GM19395 (cell line): ENCODE measurements around the gene THAP11.

Experiments used
- ATAC-seq: cut with Tn5 transposase; IDR thresholded peaks from one replicate; pipeline ENCODE4 v1.9.1; 2021; ENCODE audit warnings: mild to moderate bottlenecking, moderate library complexity; ENCODE audit not compliant: unreplicated experiment

THAP11 gene

DNA sequence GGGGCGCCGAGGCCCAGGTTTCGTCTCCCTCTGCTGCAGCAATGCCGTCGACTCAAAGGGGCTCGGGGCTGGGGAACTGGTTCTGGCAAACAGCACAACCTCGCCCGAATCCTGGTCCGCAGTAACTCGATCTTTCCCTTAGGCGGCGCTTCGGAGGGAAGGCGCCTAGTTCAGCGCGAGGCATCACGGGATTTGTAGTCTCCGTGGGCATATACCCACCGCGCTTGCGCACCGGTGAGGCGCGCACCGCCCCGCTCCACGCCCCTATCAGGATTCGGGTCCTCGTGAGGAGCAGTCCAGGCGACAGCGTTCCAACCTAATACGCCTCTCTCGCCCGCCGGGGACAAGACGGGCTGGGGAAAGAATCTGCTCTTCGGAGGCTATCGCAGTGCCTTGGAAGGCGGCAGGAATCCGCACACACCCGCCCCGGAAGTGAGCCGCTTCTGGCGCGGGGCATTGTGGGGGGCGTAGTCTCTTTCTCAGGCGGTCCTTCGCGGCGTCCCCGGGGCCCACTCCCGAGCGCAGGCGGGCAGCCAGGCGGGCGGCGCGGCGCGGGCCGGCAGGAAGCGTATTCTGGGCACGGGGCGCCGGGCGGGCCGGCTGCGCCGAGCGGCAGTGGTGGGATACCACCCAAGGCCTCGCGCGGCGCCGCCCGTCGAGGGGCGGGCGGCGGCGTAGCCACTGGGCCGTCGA, at the start of gene THAP11:
Gene THAP11, plus strand, starts transcription at position 505 of the 693 bp plus-strand sequence. CDS start 235 bp downstream, outside the sequence.
- peak; percentile 53 for ATAC-seq

DNA sequence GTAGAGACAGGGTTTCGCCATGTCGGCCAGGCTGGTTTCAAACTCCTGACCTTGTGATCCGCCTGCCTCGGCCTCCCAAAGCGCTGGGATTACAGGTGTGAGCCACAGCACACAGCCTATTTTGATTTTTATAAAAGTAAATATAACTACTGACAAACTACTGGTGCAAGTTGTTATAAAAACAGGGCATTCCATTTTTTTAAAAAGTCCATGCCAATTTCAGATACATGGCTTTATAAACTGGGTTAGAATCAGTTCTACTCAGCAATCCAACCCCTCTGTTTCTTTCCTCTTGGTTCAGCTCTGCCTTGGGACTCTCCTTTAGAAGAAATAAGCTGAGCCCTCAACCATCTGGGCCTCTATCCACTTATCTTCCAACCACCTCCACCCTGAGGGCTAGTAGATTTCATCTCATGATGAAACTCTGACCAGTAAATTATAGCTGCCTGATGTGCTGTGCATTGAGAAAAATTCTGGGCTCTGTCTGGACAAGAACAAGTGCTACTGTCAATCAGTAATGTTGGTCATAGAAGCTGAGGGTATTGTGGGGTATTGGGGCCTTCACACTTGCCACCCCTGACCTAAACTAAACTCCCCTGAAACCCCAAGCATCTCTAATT, 45.9 kb upstream of the THAP11 start:
- no peak for ATAC-seq

DNA sequence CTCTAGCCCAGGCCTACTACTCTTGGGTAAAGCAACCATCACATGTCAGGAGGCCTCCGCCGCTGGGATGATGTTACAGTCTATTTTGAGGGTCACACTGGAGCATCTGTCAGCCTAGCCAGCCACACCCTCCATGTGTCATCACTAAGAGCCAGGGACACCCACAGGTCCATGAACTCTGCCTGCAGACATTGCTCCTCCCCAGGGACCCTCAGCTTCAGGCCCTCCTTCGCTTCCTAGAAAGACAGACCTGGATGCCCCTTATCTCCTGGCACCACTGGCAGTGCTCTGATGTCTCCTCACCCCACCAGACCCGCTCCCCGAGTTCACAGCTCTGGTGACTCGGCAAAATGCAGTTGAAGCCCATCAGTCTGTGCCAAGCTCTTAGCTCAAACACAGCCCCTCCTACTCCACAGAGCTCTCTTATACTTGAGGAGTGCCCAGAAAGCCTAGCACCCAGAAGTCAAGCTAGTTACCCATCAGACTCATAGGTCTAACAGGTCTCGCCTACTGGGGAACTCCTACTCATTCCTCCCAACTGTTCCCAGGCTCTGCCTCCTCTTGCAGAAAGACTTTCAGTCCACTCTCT, 41.7 kb upstream of the THAP11 start:
- ATAC-seq: no peak

DNA sequence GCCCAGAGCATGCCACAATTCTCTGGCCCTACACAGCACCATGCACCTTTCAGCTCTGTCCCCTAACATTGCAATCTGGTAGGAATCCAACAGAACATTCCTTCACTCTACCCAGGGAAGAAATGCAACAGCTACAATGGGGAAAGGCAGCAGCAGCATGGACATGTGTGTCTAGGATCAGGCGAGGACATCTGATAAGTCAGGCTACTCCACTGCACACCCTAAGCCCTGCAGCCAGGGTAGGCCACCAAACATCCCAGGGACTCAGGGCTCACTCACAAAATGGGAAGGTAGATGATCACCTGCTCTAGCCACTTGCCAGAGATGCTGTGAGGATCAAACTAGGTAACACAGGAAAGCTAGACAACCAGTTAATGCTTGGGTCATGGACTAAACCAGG, 40.9 kb upstream of the THAP11 start:
- ATAC-seq: no peak

DNA sequence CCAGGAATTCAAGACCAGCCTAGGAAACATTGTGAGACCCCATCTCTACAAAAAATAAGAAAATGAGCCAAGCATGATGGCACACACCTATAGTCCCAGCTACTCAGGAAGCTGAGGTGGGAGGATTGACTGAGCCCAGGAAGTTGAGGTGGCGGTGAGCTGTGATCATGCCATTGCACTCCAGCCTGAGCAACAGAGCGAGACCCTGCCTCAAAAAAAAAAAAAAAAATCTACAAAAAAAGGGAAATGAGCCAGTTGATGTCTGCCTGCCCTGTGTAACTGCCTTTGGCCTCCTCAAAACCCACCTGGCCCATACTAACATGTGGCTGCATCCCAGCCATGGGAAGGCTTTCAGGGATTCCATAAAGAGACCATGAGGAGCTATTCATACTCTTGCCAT, 40.2 kb upstream of the THAP11 start:
- ATAC-seq: no peak

DNA sequence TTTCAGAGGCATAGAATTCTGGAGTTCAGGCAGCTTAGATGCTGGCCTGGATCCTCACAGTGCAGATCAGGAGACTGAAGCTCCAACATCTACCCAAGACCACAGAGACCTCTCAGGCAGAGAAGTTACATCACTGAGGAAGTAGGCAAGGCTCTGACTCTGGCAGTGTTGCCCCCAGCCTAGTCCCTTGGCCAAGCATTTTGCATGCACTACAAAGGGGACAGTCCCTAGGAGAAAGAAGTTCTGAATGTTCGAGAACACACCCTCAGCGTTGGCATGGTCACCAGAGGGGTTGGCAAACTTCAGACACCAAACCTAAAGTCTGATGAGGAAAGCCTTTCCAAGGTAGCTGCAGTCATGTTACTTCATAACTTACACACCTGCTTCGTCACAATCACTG, 38.2 kb upstream of the THAP11 start:
- no peak for ATAC-seq

DNA sequence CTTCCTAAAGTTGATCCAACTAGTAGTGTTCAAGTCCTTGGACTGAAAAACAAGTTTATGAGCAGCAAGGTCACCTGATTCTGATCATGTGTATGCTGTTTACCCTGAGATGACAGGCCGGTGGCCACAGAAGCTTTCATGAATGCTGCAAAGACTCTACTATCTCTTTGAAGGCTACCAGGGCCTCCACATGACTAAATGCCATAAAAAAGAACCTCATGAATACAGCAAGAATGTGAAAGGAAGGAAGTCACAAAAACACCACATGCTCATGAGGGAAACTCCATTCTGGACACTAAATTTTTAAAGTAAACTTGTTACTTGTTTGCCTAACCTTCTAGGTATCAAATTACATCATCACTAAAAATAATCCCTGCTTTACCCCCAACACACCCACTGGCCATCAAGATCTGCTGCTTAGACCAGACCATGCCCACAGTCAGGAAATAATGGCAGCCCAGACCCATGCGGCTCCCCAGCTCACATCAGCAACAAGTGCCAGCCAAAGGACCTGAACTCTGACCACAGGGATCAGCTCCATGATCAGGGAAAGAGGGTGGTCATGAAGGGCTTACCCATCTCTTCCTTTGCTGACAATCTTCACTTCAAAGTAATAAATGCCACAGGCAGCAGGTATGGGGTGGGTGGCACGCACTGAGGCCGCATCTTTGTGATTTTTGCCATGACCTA, 37.1 kb upstream of the THAP11 start:
- ATAC-seq: no peak

DNA sequence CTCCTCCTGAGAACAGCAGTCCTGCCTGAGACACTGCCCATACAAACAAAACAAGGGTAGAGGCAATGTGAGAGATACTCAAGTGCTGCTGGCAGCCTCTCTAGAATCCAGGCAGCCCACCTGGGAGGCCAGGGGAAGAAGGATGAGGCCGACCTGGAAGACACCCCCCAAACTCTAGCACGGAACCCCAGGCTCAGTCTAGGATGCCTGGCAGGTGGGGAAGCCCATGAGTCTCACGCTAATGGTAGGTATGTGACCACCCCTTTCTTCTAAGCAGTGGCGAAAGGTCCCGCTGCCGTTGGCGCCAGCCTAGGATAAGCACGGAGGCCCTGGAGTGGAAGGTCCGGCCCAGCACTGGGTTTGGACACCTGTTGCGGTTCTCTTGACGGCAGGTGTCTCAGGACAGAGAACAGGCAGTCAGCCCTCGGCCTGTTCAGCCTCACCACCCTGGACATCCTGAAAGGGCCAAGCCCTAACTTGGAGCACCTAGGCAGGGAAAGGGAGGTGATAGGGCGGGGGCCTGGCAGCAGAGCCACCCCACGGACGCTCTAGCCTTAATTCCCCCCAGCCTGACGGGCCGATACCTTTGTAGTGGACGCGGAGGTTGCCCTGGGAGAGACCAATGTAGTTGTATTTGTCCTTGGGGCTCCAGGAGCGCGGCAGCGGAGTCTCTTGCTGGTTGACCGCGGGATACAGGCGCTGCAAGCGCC, 36.2 kb upstream of the THAP11 start:
- peak; percentile 1 for ATAC-seq

DNA sequence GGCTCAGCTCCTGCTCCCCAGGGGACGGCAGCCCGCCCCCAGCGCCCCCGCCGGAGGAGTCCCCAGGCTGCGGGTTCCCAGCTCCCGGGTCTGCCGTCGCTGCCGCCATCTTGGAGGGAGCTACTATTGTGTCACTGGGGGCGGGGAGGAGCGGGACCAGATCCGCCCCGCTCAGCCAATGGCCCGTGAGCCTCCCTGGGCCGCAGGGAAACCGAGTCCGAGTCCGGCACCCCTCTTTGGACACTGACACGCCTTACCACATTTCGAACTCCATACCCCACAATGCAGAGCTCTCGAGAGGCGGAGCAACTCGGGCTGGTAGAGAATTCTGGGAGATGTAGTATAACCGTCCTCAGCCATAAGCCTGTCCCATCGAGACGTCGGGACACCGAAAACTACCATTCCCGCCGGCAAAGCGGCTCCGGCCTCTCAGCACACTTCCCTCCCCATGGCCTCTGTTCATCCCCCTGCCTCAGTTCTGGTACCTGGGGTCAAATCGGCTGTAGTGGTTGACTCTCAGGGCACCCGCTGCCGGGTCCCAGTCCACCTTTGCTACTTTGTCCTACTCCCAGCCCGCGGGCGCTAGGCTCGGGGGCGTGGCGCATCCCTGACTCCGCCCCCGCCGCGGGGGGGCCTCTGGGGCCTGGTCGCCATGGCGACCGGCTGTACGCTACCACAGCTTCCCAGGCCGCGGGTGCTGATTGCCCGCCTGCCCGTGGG, 35.5 kb upstream of the THAP11 start, which contains the start of the genes RANBP10 and TSNAXIP1:
Gene RANBP10, minus strand, starts transcription at position 133 of the 720 bp plus-strand sequence. Its CDS starts 24 bp downstream, at position 109.
Gene TSNAXIP1, plus strand, starts transcription at position 462 of the 720 bp plus-strand sequence. CDS start 261 bp downstream, outside the sequence.
- ATAC-seq: peak; percentile 96

DNA sequence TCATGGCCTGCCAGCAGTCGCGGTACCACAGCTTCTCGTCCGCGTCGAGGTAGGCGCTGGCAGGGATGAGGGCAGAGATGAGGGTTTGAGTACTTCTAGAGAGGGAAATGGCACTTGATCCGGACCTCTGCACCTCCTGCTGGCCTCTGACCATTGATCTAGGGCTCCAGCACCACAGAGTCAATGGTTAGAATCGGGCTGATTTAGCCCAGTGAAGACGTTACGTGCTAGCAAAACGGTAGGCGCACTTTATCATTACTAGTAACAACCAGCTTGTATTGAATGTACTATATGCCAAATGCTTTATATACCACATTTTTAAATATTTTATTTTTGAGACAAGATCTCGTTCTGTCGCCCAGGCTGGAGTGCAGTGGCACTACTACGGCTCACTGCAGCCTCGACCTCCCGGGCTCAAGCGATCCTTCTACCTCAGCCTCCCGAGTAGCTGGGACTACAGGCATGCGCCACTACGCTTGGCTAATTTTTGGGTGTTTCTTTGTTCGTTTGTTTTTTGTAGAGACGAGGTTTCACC, 34.9 kb upstream of the THAP11 start:
- peak; percentile 8 for ATAC-seq

DNA sequence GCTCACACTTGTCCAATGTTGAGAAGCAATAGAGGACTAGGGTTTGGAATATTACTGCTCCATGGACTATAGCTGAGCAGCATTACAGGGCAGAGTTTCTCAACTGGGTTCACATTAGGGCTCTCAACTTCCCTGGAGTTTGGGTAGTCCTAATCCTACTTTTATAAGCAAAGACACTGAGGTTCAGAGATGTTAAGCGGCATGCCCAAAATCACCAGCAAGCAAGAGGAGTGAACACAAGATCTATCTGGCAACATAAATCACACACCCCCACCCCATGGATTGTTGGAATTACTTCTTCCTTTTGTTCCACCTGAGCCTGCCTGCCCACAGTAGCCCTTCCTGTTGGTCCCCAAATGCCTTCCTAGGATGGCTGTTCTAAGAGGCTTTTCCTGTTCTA, 30.2 kb upstream of the THAP11 start:
- ATAC-seq: no peak

DNA sequence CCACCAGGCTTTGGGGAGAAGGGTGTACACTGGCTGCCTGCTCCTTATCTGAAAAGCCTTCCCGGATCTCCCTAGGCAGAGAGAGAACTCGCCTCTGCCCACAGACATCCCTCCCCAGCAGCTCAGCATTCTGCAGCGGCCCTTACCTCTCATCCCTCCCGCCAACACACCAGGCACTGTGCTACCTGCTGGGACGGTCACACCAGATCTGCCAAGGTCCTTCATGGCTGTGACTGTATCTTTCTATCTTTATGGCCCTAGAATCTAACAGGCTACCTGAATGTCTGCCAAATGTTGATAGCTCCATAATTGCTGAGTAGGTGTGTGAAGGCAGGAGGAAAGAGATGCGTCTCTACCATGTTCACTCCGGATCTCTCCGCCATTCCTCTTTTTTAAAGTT, 27.6 kb upstream of the THAP11 start:
- no peak for ATAC-seq

DNA sequence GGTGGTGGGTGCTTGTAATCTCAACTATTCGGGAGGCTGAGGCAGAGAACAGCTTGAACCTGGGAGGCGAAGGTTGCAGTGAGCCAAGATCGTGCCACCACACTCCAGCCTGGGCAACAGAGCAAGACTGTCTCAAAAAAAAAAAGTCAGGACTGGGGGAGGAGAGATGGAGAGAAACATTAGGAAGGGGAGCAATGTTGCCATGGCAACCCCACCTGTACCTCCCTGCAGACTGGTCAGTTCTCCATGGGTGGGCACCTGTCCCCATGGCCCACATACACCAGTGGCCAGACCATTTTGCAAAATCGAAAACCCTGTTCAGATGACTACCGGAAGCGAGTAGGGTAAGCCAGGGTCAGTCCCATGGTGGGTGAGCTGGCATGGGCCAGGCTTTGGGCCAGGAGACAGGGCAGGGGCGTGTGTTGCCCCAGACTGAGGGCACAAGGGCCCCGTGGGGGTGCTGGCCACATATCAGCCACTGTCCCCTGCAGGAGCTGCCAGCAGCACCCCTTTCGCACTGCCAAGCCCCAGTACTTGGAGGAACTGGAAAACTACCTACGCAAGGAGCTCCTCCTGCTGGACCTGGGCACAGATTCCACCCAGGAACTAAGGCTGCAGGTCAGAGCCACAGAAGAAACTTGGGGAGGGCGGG, 21.4 kb upstream of the THAP11 start:
- no peak for ATAC-seq

DNA sequence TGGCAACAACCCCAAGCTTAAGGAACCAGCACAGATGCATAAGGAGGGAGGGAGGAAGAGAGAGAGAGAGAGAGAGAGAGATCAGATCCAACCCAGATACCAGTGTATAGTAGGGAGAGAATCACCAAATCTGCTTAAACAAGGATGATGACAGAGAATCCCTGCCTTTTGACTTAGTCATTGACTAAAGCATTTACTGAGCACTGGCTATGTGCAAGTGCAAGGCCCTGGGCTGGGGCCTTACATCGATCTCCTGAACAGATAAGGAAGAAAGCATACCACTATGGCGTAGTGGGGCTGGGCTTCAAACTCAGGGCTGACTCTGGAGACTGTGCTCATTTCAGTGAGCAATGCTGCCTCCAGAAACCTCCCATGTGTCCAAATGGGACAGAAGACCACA, 19.6 kb upstream of the THAP11 start:
- ATAC-seq: no peak

DNA sequence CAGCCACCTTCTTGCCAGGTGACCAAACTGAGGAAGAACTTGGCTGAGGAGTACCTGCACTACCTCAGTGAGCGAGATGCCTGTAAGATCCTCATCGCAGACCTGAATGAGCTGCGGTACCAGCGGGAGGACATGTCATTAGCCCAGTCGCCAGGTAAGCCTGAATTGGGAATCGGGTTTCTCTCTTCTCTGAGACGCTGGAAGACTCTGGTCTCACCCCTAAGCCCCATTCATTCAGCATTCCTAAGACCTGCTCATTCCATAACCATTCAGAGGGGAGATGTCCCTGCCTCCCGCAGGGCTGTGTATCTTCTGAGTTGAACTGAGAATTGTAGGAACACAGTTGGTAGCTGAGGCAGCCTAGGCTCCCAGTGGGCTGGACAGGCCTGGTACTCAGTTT, 17.0 kb upstream of the THAP11 start:
- ATAC-seq: no peak

DNA sequence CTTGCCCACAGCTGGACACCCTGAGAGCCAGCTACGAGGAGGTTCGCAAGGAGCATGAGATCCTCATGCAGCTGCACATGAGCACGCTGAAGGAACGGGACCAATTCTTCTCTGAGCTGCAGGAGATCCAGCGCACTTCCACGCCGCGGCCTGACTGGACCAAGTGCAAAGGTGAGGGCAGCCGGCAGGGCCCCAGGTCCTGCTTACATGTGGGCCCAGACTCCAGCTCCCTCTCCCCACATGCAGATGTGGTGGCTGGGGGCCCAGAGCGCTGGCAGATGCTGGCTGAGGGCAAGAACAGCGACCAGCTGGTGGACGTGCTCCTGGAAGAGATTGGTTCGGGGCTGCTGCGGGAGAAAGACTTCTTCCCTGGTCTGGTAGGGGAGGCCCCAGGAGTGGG, 16.2 kb upstream of the THAP11 start:
- no peak for ATAC-seq

DNA sequence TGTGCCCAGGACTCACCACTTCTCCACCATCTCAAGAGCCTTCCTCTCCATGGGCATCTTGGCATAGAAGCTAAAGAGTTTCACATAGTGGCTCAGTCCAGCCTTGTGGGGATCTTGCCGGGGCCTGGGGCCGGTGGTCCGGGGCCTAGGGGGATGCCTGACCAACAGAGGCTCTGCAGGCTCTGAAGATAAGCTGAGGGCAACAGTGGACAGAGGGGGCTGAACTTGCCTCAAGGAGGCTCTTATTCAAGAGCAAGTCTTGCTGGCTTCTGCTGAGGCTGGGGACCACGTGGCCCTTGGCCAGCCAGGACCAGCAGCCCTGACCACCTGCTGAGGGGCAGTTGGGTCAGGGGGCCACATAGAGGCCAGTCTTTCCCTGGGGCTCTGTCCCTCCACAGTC, 13.5 kb upstream of the THAP11 start:
- no peak for ATAC-seq

DNA sequence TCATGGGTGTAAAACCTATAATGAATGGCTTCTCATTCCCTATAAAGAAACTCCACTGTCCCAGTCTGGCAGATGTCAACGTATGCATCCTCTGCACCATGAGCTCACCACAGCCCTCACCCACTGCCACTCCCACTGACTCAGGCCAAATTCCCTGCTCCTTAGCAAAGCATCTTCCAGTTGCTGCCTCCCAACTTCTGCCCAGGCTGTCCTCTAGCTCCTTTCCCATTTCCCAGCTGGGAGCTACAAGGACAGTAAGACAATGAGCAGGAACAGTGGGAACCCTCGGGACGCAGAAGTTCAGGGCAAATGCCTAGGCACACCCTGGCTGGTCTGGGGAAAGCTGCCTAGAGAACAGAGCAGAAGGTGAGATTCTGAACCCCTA, 9.1 kb upstream of the THAP11 start:
- ATAC-seq: no peak

DNA sequence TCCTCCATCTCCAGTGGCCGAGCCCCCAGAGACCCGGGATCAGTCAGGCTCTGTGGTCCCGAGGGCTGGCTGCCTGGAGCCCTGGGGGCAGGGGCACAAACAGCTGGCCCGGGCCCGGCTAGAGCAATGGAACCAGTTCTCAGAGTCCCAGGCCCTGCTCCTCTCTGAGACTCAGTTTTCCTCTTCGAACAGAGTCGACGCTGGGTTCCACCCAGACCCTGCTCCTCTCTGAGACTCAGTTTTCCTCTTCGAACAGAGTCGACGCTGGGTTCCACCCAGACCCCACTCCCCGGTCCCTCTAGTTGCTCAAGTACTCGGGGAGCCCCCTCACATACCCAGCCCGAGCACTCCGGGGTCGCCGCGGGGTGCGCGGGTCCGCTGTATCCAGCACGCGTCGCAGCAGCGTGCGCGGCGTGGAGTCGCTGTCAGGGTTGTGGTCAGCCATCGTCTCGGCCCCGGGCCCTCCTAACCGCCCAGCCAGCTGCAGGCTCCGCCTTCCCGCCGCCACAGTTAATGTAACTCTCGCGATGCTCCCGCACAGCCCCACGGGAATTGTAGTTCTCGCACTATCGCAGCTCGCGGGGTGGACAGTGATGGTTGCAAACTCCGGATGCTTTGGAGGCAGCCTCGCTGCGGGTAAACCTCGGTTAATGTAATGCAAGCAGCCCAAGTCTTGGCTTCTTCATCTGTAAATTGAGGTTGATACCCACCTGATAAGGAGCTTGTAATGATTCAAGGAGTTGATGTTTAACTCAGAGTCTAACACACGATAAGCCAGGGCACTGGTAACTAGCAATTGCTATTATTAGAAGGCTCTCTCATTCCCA, 8.5 kb upstream of the THAP11 start:
- peak; percentile 97 for ATAC-seq
